ENCODE results near the gene IFIT3.

Gene IFIT3

DNA sequence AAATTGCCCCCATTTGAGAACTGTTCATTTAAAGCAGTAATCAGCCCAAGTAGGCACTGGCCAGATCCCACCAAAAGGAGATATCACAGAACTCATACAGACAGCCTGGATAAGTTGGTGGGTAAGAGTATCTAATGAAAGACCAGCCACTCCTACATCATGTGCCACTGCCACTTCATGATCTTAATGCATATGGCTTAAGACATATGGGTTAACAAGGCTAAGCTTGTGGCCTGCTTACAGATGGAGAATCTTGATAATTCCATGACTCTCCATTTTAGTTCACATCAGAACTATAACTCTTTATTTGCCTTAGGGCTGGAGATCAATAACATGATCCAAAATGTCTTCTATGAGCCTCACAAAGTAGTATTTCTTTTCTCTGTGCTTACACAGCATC lies 43.3 kb downstream of the IFIT3 start:
- DNase-seq (no peak), ATAC-seq (no peak)
- H3K4me3 Mint-ChIP-seq: no peak overlapping the region
- H3K4me1 Mint-ChIP-seq: peaks cover 6% of the 10 kb centered on the region
- H3K27ac Mint-ChIP-seq: no peak overlapping the region
- peaks cover 2% of the 10 kb centered on the region for H3K27me3 Mint-ChIP-seq
- peaks cover under 1% of the 10 kb centered on the region for H3K36me3 Mint-ChIP-seq (ENCODE audit: low read depth)
- no peaks in the 10 kb centered on the region for H3K9me3 Mint-ChIP-seq

DNA sequence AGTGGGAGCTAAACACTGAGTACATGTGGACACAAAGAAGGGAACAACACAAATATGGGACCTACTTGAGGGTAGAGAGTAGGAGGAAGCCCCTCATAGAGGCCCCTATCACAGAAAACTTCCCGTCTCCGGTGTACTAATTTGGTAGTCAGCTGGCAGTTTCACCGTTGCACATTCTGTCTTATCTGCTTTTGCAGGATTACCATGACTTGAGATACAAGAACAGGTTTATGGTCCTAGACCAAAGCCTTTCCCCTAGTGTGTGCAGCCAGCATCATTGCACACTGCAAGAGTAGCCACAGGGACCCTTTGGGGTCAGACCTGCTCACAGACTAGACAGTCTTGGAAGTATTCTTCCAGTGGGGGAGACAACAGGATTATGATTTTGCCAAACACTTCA lies 44.2 kb downstream of the IFIT3 start:
- Mint-ChIP-seq H3K27me3 (peaks cover 2% of the 10 kb centered on the region), H3K4me1 (peaks cover 6% of the 10 kb centered on the region), H3K4me3 (no peak overlapping the region), H3K27ac (no peak overlapping the region), H3K36me3 (ENCODE audit: low read depth) (no peaks in the 10 kb centered on the region), H3K9me3 (no peaks in the 10 kb centered on the region)
- no peak for ATAC-seq
- no peak for DNase-seq

DNA sequence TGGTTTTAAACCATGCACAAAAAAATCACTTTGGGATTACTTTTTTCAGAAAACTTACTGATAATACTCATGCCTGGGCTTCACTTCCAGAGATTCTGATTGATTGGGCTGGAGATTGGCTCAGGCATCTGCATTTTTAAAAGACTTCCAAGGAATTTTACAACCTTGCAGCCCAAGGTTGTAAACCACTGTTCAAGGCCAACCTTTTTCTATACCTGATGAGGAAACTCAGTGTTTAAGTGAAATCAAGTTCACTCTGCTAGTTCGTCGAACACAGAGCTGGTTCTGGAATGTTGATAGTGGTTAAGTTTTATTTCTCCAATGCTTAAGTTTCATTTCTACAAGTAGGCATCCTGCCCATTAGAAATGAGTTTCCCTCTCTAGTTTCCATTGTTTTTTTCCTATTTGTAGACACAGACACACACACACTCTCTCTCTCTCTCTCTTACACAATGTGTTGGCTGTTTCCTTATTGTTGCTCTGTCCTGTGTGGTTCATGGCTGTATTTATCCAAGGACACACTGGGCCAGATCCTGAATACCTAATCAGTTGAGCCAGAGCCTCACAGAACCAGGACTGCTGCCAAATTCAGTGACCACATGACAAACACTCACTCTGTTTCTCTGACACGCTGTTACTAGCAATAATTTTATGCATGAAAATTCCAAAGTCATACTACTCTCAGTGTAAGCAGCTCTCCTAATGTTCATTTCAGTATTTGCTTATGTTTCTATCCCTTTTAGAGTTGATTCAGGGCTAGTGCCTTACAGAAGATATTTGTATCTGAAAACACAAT lies 46.3 kb downstream of the IFIT3 start:
- no peaks in the 10 kb centered on the region for H3K36me3 Mint-ChIP-seq (ENCODE audit: low read depth)
- DNase-seq (no peak), ATAC-seq (no peak)
- H3K27ac Mint-ChIP-seq: no peak overlapping the region
- peaks cover 2% of the 10 kb centered on the region for H3K27me3 Mint-ChIP-seq
- no peaks in the 10 kb centered on the region for H3K4me1 Mint-ChIP-seq
- no peak overlapping the region for H3K4me3 Mint-ChIP-seq
- H3K9me3 Mint-ChIP-seq: no peaks in the 10 kb centered on the region

DNA sequence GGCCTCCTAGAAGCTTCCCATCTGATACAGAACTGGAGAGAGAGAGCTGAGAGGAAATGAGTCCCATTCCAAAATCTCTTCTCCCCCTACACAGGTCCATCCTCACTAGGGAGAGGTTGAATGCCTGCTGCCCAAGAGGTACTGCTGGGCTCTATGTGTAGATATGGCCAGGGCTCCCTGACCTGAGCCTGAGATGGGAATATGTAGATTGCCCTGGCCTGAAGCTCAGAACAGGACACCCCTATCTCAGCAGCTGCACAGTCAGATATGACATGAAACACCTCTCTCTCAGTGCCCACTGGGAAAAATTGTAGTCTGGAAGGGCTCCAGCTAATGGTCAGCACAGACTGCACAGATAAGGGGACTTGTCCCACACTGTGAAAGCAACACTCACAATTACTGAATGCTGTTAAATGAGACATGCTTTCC lies 46.9 kb downstream of the IFIT3 start:
- Mint-ChIP-seq H3K27ac (no peak overlapping the region), H3K27me3 (no peaks in the 10 kb centered on the region), H3K4me3 (no peak overlapping the region), H3K4me1 (no peaks in the 10 kb centered on the region), H3K9me3 (no peaks in the 10 kb centered on the region), H3K36me3 (ENCODE audit: low read depth) (no peaks in the 10 kb centered on the region)
- no peak for ATAC-seq
- no peak for DNase-seq

DNA sequence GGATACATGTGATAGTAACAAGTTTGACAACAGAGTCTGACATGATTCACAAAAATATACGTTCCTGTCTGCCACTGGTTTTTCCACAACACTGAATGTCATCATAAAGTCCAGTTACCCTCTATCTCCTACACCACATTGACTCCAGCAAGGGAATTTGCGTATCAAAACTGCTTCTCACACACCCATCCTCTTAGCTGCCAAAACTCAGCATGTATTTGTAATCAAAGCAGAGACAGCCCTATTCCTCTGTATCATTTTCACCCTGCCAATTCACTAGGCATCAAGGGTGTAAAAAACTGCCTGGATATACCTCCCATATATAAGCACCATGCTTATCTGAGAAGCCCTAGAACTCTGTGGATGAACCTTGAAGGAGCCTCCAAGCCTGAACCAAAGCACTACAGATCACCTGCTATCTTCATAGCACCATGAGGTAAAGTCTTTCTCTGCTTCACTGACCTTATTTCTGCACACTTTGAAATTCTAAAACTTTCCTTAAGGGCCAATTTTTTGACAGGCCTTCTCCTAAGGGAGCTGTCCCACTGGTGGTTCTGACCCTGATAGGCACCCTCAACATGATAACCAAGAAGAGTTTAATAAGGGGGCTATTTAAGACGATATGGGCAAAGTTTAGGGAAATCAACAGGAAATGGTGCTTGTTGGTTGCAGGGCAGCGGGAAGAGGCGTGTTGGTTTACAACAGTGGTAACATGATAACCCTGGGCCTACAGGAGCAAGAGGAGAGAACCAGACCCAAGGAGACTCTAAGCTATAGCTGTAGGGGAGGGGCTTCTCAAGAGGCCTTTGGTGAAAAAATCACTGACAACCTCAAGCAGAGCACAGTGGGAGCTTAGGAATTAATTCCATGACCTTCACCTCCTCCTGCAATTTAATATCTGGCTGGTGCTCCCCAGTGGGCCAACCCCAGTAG lies 50.2 kb downstream of the IFIT3 start, which contains the start of gene IFIT1B:
Gene IFIT1B, plus strand, starts transcription at position 352 of the 933 bp plus-strand sequence. Its CDS starts 80 bp downstream, at position 432.
- Mint-ChIP-seq H3K36me3 (ENCODE audit: low read depth) (no peaks in the 10 kb centered on the region), H3K27ac (no peak within 1 kb of the TSS), H3K27me3 (no peaks in the 10 kb centered on the region), H3K9me3 (no peaks in the 10 kb centered on the region), H3K4me1 (peaks cover 3% of the 10 kb centered on the region), H3K4me3 (no peak within 1 kb of the TSS)
- ATAC-seq (no peak), DNase-seq (no peak)

DNA sequence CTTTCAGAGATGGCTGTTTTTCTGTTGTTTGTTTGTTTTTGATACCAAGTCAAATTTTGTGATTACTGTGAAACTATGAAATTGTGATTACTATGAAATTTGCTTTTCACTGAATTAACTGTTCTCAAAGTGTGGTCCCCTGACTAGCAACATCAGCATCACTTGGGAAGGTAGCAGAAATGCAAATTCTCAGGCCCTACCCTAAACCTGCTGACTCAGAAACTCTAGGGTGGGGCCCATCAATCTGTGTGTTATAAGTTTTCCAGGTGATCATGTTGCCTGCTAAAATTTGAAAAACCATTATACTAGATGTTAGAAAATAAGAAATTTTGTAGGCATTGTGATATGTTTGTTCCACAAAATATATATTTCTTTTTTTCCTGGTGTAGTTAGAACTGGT lies 51.3 kb downstream of the IFIT3 start:
- Mint-ChIP-seq H3K4me1 (peaks cover 3% of the 10 kb centered on the region), H3K27ac (no peak overlapping the region), H3K9me3 (no peaks in the 10 kb centered on the region), H3K36me3 (ENCODE audit: low read depth) (no peaks in the 10 kb centered on the region), H3K4me3 (no peak overlapping the region), H3K27me3 (no peaks in the 10 kb centered on the region)
- no peak for DNase-seq
- ATAC-seq: no peak

DNA sequence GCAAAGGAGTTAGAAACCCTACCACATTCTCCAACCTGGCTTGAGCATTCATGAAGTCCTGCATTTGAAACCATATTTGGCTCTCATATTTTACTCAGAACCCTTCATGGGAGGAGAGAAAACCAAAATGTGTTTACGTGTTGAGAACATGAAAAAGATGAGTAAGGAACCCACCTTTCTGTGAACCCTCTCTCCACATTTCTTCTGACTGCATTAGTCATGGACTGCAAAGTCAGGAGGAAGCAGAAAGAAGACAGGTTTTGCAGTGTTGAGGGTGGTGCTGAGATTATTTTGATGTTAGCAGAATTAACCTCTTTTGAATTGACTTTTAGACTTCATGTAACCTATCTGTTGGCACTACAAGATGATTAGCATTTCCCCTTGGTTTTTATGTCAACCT lies 55.0 kb downstream of the IFIT3 start:
- no peak for DNase-seq
- peaks cover 3% of the 10 kb centered on the region for H3K4me1 Mint-ChIP-seq
- no peaks in the 10 kb centered on the region for H3K27me3 Mint-ChIP-seq
- ATAC-seq: no peak
- H3K27ac Mint-ChIP-seq: no peak overlapping the region
- no peak overlapping the region for H3K4me3 Mint-ChIP-seq
- no peaks in the 10 kb centered on the region for H3K36me3 Mint-ChIP-seq (ENCODE audit: low read depth)
- H3K9me3 Mint-ChIP-seq: no peaks in the 10 kb centered on the region

DNA sequence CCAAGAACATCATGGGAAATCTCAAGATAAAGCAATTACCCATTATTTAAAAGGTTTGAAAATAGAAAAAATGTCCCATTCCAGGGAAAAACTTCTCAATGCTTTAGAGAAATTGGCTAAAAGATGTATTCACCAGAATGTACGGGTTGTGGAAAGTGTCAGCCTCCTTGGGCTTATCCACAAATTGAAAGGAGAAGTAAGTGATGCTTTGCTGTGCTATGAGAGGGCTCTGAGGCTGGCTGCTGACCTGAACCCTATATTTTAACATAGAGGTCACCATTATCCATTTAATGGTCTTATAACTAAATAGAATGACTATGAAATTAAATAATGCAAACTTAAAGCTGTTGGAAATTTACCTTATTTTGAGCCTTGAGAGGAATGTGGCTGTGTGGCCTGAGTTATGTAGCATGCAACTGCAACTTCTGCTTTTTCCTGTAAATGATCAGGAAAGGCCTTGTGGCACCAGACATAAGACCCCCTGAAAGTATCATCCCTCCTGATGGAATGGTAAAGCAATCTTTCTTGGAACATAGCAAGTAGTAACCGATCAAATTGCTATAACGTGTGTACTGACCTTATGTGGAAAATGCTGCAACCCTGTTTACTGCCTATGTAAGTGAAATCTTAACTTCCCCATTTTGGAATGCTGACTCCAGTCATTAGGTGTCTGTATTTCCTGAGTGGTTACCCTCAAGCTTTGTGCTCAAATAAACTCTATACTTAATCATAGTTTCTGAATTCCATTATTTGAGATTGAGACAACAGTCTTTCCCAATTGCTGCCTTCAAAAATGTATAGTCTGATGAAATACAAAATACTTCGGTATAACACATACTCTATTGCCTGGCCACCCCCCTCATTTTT lies 56.9 kb downstream of the IFIT3 start:
- Mint-ChIP-seq H3K36me3 (ENCODE audit: low read depth) (no peaks in the 10 kb centered on the region), H3K4me3 (no peak overlapping the region), H3K27me3 (no peaks in the 10 kb centered on the region), H3K27ac (no peak overlapping the region), H3K4me1 (peaks cover 3% of the 10 kb centered on the region), H3K9me3 (no peaks in the 10 kb centered on the region)
- DNase-seq (no peak), ATAC-seq (no peak)

DNA sequence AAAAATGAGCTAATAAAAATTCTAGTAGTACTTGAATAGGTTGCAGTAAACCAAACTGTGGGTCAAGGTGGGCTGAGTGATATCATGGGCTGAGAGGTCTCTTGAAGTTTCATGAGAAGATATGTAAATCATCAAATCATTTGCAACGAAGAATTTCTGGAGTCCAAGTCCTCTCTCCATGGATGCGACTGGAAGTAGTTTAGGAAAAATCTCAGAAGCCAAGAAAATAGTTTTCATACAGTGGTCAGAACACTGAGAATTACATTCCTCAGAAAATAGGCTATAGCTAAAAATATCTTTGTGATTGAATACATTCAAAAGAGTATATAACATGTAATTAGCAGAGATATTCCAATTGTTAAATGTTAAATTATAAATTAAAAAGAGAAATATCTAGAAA lies 61.0 kb downstream of the IFIT3 start:
- H3K27ac Mint-ChIP-seq: no peak overlapping the region
- no peaks in the 10 kb centered on the region for H3K9me3 Mint-ChIP-seq
- H3K27me3 Mint-ChIP-seq: no peaks in the 10 kb centered on the region
- ATAC-seq: no peak
- DNase-seq: no peak
- H3K4me3 Mint-ChIP-seq: no peak overlapping the region
- no peaks in the 10 kb centered on the region for H3K36me3 Mint-ChIP-seq (ENCODE audit: low read depth)
- H3K4me1 Mint-ChIP-seq: peaks cover 23% of the 10 kb centered on the region

DNA sequence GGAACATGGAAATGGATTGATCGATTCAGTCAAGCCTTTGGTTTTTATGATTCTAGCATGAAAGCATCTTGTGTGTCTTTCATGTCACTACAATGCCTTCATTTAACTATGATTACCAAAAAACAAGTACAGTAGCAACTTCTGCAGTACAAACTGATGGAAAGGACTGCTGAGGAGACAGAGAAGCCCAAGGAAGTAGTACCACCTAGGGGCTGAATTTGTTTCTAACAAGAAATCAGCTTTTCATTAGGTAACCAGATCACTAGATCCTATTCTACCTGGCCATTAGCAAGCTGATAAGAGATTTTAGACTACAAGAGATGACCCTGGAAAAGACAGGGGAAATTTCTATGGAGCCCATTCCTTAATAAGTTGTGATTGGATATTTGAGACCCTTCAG lies 61.5 kb downstream of the IFIT3 start:
- no peaks in the 10 kb centered on the region for H3K36me3 Mint-ChIP-seq (ENCODE audit: low read depth)
- H3K9me3 Mint-ChIP-seq: no peaks in the 10 kb centered on the region
- no peak overlapping the region for H3K4me3 Mint-ChIP-seq
- peaks cover 27% of the 10 kb centered on the region for H3K4me1 Mint-ChIP-seq
- DNase-seq: no peak
- ATAC-seq: no peak
- H3K27ac Mint-ChIP-seq: no peak overlapping the region
- no peaks in the 10 kb centered on the region for H3K27me3 Mint-ChIP-seq

Data from activated naive CD8-positive, alpha-beta T cell treated with anti-CD3 and anti-CD28 coated beads, Interleukin-2, amount 50 U/mL, for 24 hours (primary cell).